Measurements from ENCODE around the gene NUPR2. TPM values are rescaled to one million over a fixed set of nuclear protein-coding genes. Genes with fewer than 3 reads are reported as not detected.
A peak's percentile ranks its signal among the peaks of the same experiment; 100 is the strongest.

The NUPR2 gene
- total and polyA plus RNA-seq, 2 donors from 2014 or later, result 10.3 to 39.6 TPM

DNA sequence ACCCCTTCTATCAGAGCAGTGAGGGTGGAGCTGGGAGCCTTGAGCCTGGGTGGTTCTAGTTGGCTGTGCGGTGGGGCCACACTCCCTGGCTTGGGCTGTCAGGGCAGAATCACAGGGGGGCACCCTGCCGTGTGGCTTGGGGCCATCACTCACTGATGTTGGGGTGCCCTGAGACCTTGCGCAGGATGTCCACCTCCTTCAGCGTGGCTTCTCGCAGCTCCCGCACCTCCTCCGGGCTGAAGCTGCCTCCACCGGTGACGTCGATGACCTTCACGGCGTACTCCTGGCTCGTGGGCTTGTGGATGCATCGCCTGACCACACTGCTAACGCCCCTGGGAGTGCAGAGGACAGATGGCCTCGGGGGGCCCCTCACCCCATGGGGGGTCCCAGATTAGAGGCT is 28.8 kb downstream of the NUPR2 start:
- Histone ChIP-seq H3K27me3 (ENCODE audit: control insufficient read depth, insufficient read depth, low read length) (no peaks in the 10 kb centered on the region), H3K36me3 (ENCODE audit: control insufficient read depth in 2 of 3, insufficient read depth in 3 of 3, low read length in 3 of 3) (peaks cover 0 to 3% (median 0%) of the 10 kb centered on the region in 3 donors), H3K9me3 (ENCODE audit: control insufficient read depth in 2 of 3, insufficient read depth in 1 of 3, low read length in 3 of 3) (no peaks in the 10 kb centered on the region), H3K4me1 (ENCODE audit: control insufficient read depth in 2 of 3, insufficient read depth in 2 of 3, low read depth in 1 of 3, low read length in 3 of 3) (peaks cover 0 to 8% (median 5%) of the 10 kb centered on the region in 3 donors), H3K9ac (ENCODE audit: low read length in 3 of 3) (no peak overlapping the region), H3K27ac (ENCODE audit: low read depth in 2 of 2, low read length in 2 of 2) (no peak overlapping the region), H3K4me3 (ENCODE audit: low read length in 3 of 3) (no peak overlapping the region)
- TF ChIP-seq, protein P1, sequence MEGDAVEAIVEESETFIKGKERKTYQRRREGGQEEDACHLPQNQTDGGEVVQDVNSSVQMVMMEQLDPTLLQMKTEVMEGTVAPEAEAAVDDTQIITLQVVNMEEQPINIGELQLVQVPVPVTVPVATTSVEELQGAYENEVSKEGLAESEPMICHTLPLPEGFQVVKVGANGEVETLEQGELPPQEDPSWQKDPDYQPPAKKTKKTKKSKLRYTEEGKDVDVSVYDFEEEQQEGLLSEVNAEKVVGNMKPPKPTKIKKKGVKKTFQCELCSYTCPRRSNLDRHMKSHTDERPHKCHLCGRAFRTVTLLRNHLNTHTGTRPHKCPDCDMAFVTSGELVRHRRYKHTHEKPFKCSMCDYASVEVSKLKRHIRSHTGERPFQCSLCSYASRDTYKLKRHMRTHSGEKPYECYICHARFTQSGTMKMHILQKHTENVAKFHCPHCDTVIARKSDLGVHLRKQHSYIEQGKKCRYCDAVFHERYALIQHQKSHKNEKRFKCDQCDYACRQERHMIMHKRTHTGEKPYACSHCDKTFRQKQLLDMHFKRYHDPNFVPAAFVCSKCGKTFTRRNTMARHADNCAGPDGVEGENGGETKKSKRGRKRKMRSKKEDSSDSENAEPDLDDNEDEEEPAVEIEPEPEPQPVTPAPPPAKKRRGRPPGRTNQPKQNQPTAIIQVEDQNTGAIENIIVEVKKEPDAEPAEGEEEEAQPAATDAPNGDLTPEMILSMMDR (IDR thresholded peaks at IDR 0.05; ENCODE audit: borderline replicate concordance, extremely low read depth, insufficient read depth), result no peak
- intact Hi-C loops (cut with DNase I), result no loop called here
- DNase-seq, result peak in 1 of 5 donors; percentile 73
- no peak for FAIRE-seq

DNA sequence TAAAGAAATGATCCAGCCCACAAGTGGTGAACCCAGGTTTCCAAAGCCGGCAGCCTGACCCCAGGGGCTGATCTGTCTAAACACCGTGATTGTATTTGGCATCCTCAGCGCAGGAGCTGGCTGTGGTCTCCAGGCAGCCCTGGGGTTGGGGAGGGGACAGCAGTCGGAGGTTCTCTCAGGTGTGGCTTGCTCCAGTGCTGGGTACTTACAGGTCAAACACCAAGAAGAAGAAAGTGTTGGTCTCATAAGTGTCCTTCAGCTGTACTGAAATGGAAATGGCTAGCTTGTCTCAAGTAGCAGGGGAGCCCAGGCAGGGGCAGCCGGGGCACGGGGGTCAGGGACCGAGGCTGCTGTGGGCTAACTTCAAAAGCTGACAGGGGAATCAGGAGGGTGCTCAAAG is 29.5 kb downstream of the NUPR2 start:
- TF ChIP-seq, protein P1 (IDR thresholded peaks at IDR 0.05; ENCODE audit: borderline replicate concordance, extremely low read depth, insufficient read depth), result no peak
- DNase-seq (no peak), FAIRE-seq (no peak)
- Histone ChIP-seq H3K27ac (ENCODE audit: low read depth in 2 of 2, low read length in 2 of 2) (no peak overlapping the region), H3K36me3 (ENCODE audit: control insufficient read depth in 2 of 3, insufficient read depth in 3 of 3, low read length in 3 of 3) (peaks cover 0 to 3% (median 0%) of the 10 kb centered on the region in 3 donors), H3K9ac (ENCODE audit: low read length in 3 of 3) (no peak overlapping the region), H3K9me3 (ENCODE audit: control insufficient read depth in 2 of 3, insufficient read depth in 1 of 3, low read length in 3 of 3) (no peaks in the 10 kb centered on the region), H3K4me1 (ENCODE audit: control insufficient read depth in 2 of 3, insufficient read depth in 2 of 3, low read depth in 1 of 3, low read length in 3 of 3) (peaks cover 0 to 8% (median 5%) of the 10 kb centered on the region in 3 donors), H3K4me3 (ENCODE audit: low read length in 3 of 3) (no peak overlapping the region), H3K27me3 (ENCODE audit: control insufficient read depth, insufficient read depth, low read length) (no peaks in the 10 kb centered on the region)
- intact Hi-C loops (cut with DNase I), result no loop called here

DNA sequence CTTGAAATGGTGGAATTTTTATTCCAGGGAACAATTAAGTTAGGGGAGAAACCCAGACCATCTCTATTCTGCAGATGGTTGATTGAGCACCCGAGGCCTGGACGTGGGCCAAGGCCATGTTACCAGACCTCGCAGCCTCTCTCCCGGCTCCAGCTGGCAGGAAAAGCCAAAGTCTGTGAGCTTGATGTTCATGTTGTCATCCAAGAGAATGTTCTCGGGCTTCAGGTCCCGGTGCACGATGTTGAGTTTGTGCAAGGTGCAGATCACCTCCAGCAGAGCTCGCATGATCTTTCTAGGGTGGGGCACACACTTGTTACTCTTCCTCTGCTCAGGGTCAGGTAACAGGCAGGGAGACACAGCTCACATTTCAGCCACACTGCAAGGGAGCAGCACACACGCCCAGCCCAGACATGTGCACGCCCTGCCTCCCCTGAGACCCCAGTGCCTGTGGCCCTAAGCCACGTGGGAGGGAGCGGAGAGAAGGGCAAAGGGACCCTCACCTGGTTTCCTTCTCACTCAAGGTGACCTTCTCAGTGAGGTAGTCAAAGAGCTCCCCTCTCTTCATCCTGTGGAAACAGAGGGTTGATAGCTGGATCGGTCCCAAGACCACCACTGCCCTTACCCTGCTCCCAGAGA is 32.9 kb downstream of the NUPR2 start:
- Histone ChIP-seq H3K4me3 (ENCODE audit: low read length in 3 of 3) (no peak overlapping the region), H3K9me3 (ENCODE audit: control insufficient read depth in 2 of 3, insufficient read depth in 1 of 3, low read length in 3 of 3) (no peaks in the 10 kb centered on the region), H3K4me1 (ENCODE audit: control insufficient read depth in 2 of 3, insufficient read depth in 2 of 3, low read depth in 1 of 3, low read length in 3 of 3) (peaks cover 0 to 10% (median 8%) of the 10 kb centered on the region in 3 donors), H3K9ac (ENCODE audit: low read length in 3 of 3) (no peak overlapping the region), H3K36me3 (ENCODE audit: control insufficient read depth in 2 of 3, insufficient read depth in 3 of 3, low read length in 3 of 3) (peaks cover 0 to 3% (median 2%) of the 10 kb centered on the region in 3 donors), H3K27me3 (ENCODE audit: control insufficient read depth, insufficient read depth, low read length) (no peaks in the 10 kb centered on the region), H3K27ac (ENCODE audit: low read depth in 2 of 2, low read length in 2 of 2) (no peak overlapping the region)
- intact Hi-C loops (cut with DNase I), result no loop called here
- TF ChIP-seq, protein P1 (IDR thresholded peaks at IDR 0.05; ENCODE audit: borderline replicate concordance, extremely low read depth, insufficient read depth), result no peak
- DNase-seq (peak in 3 of 5 donors; percentile 26 to 83 (median 45)), FAIRE-seq (no peak)

Measured in kidney (tissue), 14 donors.